ENCODE results near the gene PIP5KL1.

The PIP5KL1 gene

GRCh38 chr9:127974001-127974768 is 43.6 kb upstream of the PIP5KL1 start:
- Histone ChIP-seq H4K20me1 (ENCODE audit: low read depth, low read length) (no peaks in the 10 kb centered on the region; the same call in 1 of the 2 replicates), H3F3A (ENCODE audit: insufficient read depth) (peaks cover 72% of the 10 kb centered on the region), H3K27me3 (ENCODE audit: low read length) (no peaks in the 10 kb centered on the region), H3K9me2 (replicated peaks; ENCODE audit: insufficient read depth, low read length) (no peaks in the 10 kb centered on the region), H3K4me3 (ENCODE audit: insufficient read depth, low read length, poor library complexity, severe bottlenecking) (peak overlapping the region; percentile 95), H3K9me3 (ENCODE audit: insufficient read depth, low read length) (no peaks in the 10 kb centered on the region), H3K9ac (ENCODE audit: low read length) (peak overlapping the region; percentile 93), H2AFZ (ENCODE audit: low read depth, low read length, severe bottlenecking) (no peak overlapping the region), H3K4me2 (ENCODE audit: low read depth, low read length, poor library complexity, severe bottlenecking) (peak overlapping the region; percentile 92), H3K27ac (ENCODE audit: low read depth, low read length) (peak overlapping the region; percentile 97), H3K36me3 (ENCODE audit: low read length) (peaks cover 10% of the 10 kb centered on the region; the same call in 1 of the 2 replicates), H3K79me2 (ENCODE audit: insufficient read depth, low read length) (peaks cover 98% of the 10 kb centered on the region)
- TF ChIP-seq EZH2phosphoT487 (conservative IDR thresholded peaks at IDR 0.05; ENCODE audit: low read length) (no peak), CTCF (IDR thresholded peaks at IDR 0.05; ENCODE audit: insufficient read depth, low read length, poor library complexity, severe bottlenecking) (no peak)

- Histone ChIP-seq H3K9me3 (ENCODE audit: insufficient read depth, low read length) (no peaks in the 10 kb centered on the region), H3K36me3 (ENCODE audit: low read length) (0 out of 2 replicates have a peak, but pooled peaks cover 4% of the 10 kb centered on the region), H3K4me3 (ENCODE audit: insufficient read depth, low read length, poor library complexity, severe bottlenecking) (peak overlapping the region; percentile 95), H3F3A (ENCODE audit: insufficient read depth) (peaks cover 70% of the 10 kb centered on the region), H3K27ac (ENCODE audit: low read depth, low read length) (peak overlapping the region; percentile 97), H3K9ac (ENCODE audit: low read length) (peak overlapping the region; percentile 93), H3K79me2 (ENCODE audit: insufficient read depth, low read length) (peaks cover 98% of the 10 kb centered on the region), H4K20me1 (ENCODE audit: low read depth, low read length) (no peaks in the 10 kb centered on the region; the same call in 1 of the 2 replicates), H3K4me2 (ENCODE audit: low read depth, low read length, poor library complexity, severe bottlenecking) (peak overlapping the region; percentile 92), H3K27me3 (ENCODE audit: low read length) (no peaks in the 10 kb centered on the region), H3K9me2 (replicated peaks; ENCODE audit: insufficient read depth, low read length) (no peaks in the 10 kb centered on the region), H2AFZ (ENCODE audit: low read depth, low read length, severe bottlenecking) (no peak overlapping the region)
- TF ChIP-seq CTCF (IDR thresholded peaks at IDR 0.05; ENCODE audit: insufficient read depth, low read length, poor library complexity, severe bottlenecking), result no peak
- no peak for TF ChIP-seq EZH2phosphoT487 (conservative IDR thresholded peaks at IDR 0.05; ENCODE audit: low read length)
Measured at GRCh38 chr9:127973169-127974000, 42.8 kb upstream of the PIP5KL1 start.

GRCh38 chr9:127972236-127972871 is 41.8 kb upstream of the PIP5KL1 start:
- no peak overlapping the region for H2AFZ ChIP-seq (ENCODE audit: low read depth, low read length, severe bottlenecking)
- H3K4me2 ChIP-seq (ENCODE audit: low read depth, low read length, poor library complexity, severe bottlenecking), result peak overlapping the region; percentile 92
- H3K4me3 ChIP-seq (ENCODE audit: insufficient read depth, low read length, poor library complexity, severe bottlenecking), result peak overlapping the region; percentile 95
- H3F3A ChIP-seq (ENCODE audit: insufficient read depth), result peaks cover 60% of the 10 kb centered on the region
- peak overlapping the region; percentile 93 for H3K9ac ChIP-seq (ENCODE audit: low read length)
- H3K27me3 ChIP-seq (ENCODE audit: low read length), result no peaks in the 10 kb centered on the region
- H3K9me3 ChIP-seq (ENCODE audit: insufficient read depth, low read length), result no peaks in the 10 kb centered on the region
- H3K27ac ChIP-seq (ENCODE audit: low read depth, low read length), result peak overlapping the region; percentile 97
- H4K20me1 ChIP-seq (ENCODE audit: low read depth, low read length), result no peaks in the 10 kb centered on the region; the same call in 1 of the 2 replicates
- peaks cover 98% of the 10 kb centered on the region for H3K79me2 ChIP-seq (ENCODE audit: insufficient read depth, low read length)
- TF ChIP-seq EZH2phosphoT487 (conservative IDR thresholded peaks at IDR 0.05; ENCODE audit: low read length), result no peak
- no peak for TF ChIP-seq CTCF (IDR thresholded peaks at IDR 0.05; ENCODE audit: insufficient read depth, low read length, poor library complexity, severe bottlenecking)
- H3K9me2 ChIP-seq (replicated peaks; ENCODE audit: insufficient read depth, low read length), result no peaks in the 10 kb centered on the region
- H3K36me3 ChIP-seq (ENCODE audit: low read length), result no peaks in the 10 kb centered on the region
